Smooth muscle cell (in vitro differentiated cells): Measurements from ENCODE around the gene ARPIN. TPM values are rescaled to one million over a fixed set of nuclear protein-coding genes. Genes with fewer than 3 reads are reported as not detected.

Source experiments
- DNase-seq: peaks from one replicate; lab custom pipeline; 2025; ENCODE audit not compliant: unreplicated experiment; lab: John Stamatoyannopoulos, UW
- H2AFZ ChIP-seq: fragments of 200-600 bp; sonication (generic); 2 replicates; pipeline ENCODE4 v1.6.0; 2016; ENCODE audit warnings: antibody characterized with exemption, low read depth, mild to moderate bottlenecking
- H3F3A ChIP-seq: fragments of 200-600 bp; sonication (generic); 2 replicates; pipeline ENCODE4 v1.6.0; 2017; ENCODE audit warnings: antibody characterized with exemption, low read depth
- H3K27ac ChIP-seq: fragments of 200-600 bp; sonication (generic); 2 replicates; pipeline ENCODE4 v1.5.1; 2016; ENCODE audit warnings: low read depth, mild to moderate bottlenecking
- H3K27me3 ChIP-seq: fragments of 200-600 bp; sonication (generic); 2 replicates; pipeline ENCODE4 v1.6.1; 2016; ENCODE audit warnings: low read depth, mild to moderate bottlenecking
- H3K36me3 ChIP-seq: fragments of 200-600 bp; sonication (generic); 2 replicates; pipeline ENCODE4 v1.5.1; 2016; ENCODE audit warnings: low read depth
- H3K4me1 ChIP-seq: fragments of 200-600 bp; sonication (generic); 2 replicates; pipeline ENCODE4 v1.5.1; 2016; ENCODE audit warnings: low read depth
- H3K4me2 ChIP-seq: fragments of 200-600 bp; sonication (generic); 2 replicates; pipeline ENCODE4 v1.6.0; 2016; ENCODE audit warnings: mild to moderate bottlenecking
- H3K4me3 ChIP-seq: fragments of 200-600 bp; sonication (generic); 2 replicates; pipeline ENCODE4 v1.5.1; 2016; ENCODE audit warnings: mild to moderate bottlenecking
- H3K79me2 ChIP-seq: fragments of 200-600 bp; sonication (generic); 2 replicates; pipeline ENCODE4 v1.6.0; 2016; ENCODE audit warnings: low read depth, mild to moderate bottlenecking
- H3K9ac ChIP-seq: fragments of 200-600 bp; sonication (generic); 2 replicates; pipeline ENCODE4 v1.6.0; 2016; ENCODE audit warnings: low read depth
- H3K9me3 ChIP-seq: fragments of 200-600 bp; sonication (generic); replicated peaks from 2 replicates; pipeline ENCODE4 v1.5.1; 2016; ENCODE audit warnings: low read depth
- H4K20me1 ChIP-seq: fragments of 200-600 bp; sonication (generic); 2 replicates; pipeline ENCODE4 v1.6.0; 2016; ENCODE audit warnings: low read depth
- CTCF ChIP-seq: fragments of 200-600 bp; sonication (generic); IDR thresholded peaks from 2 replicates; pipeline ENCODE4 v1.5.1; 2017; ENCODE audit warnings: borderline replicate concordance, mild to moderate bottlenecking, antibody characterized with exemption; ENCODE audit not compliant: insufficient read depth, poor library complexity, severe bottlenecking
- WGBS: methylation state at CpG from one replicate; pipeline ENCODE4 v1.1.7; 2016; ENCODE audit warnings: low lambda C conversion rate; 5-methylcytosine and 5-hydroxymethylcytosine counted together
- polyA plus RNA-seq: library from polyadenylated mRNA; unstranded; fragments of >200 nt; fragmentation: Nextera tagmentation; extraction: Ambion mirVana; gene quantifications from 2 replicates; pipeline ENCODE4 v1.2.1, GENCODE V29; 2016
- total RNA-seq: library from RNA; depleted of rRNA; stranded (reverse); fragments of >200 nt; gene quantifications from 2 replicates; pipeline ENCODE4 v1.2.3, GENCODE V29; 2014

The ARPIN gene
- total and polyA plus RNA-seq, 2 experiments from 2014 or later = 4.0 to 4.3 TPM

- Histone ChIP-seq H3K4me1 (no peaks in the 10 kb centered on the region), H3K9me3 (no peaks in the 10 kb centered on the region), H3K36me3 (peaks cover 5% of the 10 kb centered on the region), H3K4me3 (no peak overlapping the region), H4K20me1 (peaks cover 6% of the 10 kb centered on the region), H2AFZ (no peak overlapping the region), H3K4me2 (no peak overlapping the region), H3K27me3 (no peaks in the 10 kb centered on the region), H3K79me2 (no peaks in the 10 kb centered on the region), H3F3A (no peaks in the 10 kb centered on the region), H3K27ac (no peak overlapping the region), H3K9ac (no peak overlapping the region)
- 87% methylated on average over 4 of the region's 4 CpGs for WGBS
- no peak for DNase-seq
- no peak for TF ChIP-seq CTCF
Observed at GRCh38 chr15:89876396-89877082, 36.2 kb downstream of the ARPIN start.

GRCh38 chr15:89875741-89876140 lies 37.0 kb downstream of the ARPIN start:
- Histone ChIP-seq H2AFZ (no peak overlapping the region), H3K79me2 (no peaks in the 10 kb centered on the region), H3F3A (no peaks in the 10 kb centered on the region), H3K27me3 (no peaks in the 10 kb centered on the region), H3K4me1 (no peaks in the 10 kb centered on the region), H4K20me1 (peaks cover 2% of the 10 kb centered on the region), H3K4me2 (no peak overlapping the region), H3K27ac (no peak overlapping the region), H3K9ac (no peak overlapping the region), H3K36me3 (peaks cover 13% of the 10 kb centered on the region), H3K9me3 (no peaks in the 10 kb centered on the region), H3K4me3 (no peak overlapping the region)
- TF ChIP-seq CTCF = no peak
- WGBS = 96% methylated on average over 6 of the region's 6 CpGs
- no peak for DNase-seq

GRCh38 chr15:89874926-89875564 lies 37.7 kb downstream of the ARPIN start:
- Histone ChIP-seq H3K9me3 (no peaks in the 10 kb centered on the region), H4K20me1 (no peaks in the 10 kb centered on the region), H3F3A (no peaks in the 10 kb centered on the region), H3K4me2 (no peak overlapping the region), H3K4me1 (no peaks in the 10 kb centered on the region), H3K79me2 (no peaks in the 10 kb centered on the region), H3K9ac (no peak overlapping the region), H3K27ac (no peak overlapping the region), H2AFZ (no peak overlapping the region), H3K4me3 (no peak overlapping the region), H3K36me3 (peaks cover 14% of the 10 kb centered on the region), H3K27me3 (no peaks in the 10 kb centered on the region)
- DNase-seq = peak; percentile 34
- WGBS = 36% methylated on average over 10 of the region's 10 CpGs
- TF ChIP-seq CTCF = peak; percentile 97
